NT2/D1 (cell line): Measurements from ENCODE around the gene IER5L.

Source experiments
- SUZ12 ChIP-seq: IDR thresholded peaks from 2 replicates; pipeline ENCODE4 v1.6.1; 2011; ENCODE audit not compliant: insufficient read length, insufficient read depth; ENCODE audit errors: extremely low read depth
- YY1 ChIP-seq: IDR thresholded peaks from 2 replicates; pipeline ENCODE4 v1.6.1; 2011; ENCODE audit not compliant: insufficient read length, insufficient read depth
- ZNF274 ChIP-seq: IDR thresholded peaks from 2 replicates; pipeline ENCODE4 v1.6.1; 2011; ENCODE audit warnings: mild to moderate bottlenecking, low read depth, low read length

DNA sequence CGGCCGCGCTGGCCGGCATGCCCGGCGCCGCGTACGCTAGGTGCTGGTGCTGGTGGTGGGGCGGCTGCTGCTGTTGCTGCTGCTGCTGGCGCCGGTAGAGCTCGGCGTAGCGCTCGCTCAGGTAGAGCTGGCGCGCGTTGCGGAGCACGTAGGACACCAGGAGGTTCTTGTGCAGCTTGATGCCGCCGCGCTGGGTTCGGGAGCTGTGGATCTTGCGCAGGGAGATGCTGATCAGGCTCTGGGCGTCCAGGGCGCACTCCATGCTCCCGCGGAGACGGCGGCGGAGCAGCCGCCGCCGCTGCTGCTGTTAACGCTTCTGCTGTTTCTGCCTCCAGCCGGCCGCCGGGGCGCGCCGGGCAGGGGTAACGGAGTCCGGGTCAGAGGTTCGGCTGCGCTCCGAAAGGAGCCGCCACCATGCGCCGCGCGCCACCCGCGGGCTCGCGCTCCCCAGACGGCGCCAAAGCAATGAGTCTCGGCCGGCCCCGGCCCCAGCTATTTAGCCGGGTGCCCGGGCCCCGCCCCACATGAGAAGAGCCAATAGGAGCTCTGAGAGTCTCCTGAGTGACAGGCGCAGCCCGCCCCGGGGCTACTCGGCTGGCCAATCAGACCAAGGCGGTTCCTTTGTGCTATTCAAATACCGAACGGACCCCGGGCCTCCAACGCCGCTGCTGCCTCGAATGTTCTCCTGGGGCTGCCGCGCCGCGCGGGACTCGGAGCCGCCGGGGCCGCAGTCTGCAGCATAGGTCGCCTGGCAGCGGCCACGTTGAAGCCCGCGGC lies at the start of gene IER5L:
- TF ChIP-seq YY1 (no peak), ZNF274 (no peak), SUZ12 (no peak)
